HL-60 (cell line): ENCODE results near the gene SCAF8.

ENCODE experiments used
- DNase-seq, 2 experiments: peaks; one replicate each; pipeline ENCODE4 v3.0.0-alpha.2; 2010 to 2020; ENCODE audit warnings: low read depth in 1 of 2, low spot score in 1 of 2
- H3K27ac ChIP-seq: fragments of 250-450 bp; sonication (Bioruptor Pico); replicated peaks from 2 replicates; pipeline ENCODE4 v1.5.1; 2020; ENCODE audit warnings: mild to moderate bottlenecking, moderate library complexity
- H3K27me3 ChIP-seq: fragments of 250-450 bp; sonication (Bioruptor Pico); 2 replicates; pipeline ENCODE4 v1.5.1; 2021; ENCODE audit warnings: mild to moderate bottlenecking, moderate library complexity; ENCODE audit not compliant: insufficient read depth, poor library complexity, severe bottlenecking
- H3K4me3 ChIP-seq: replicated peaks from 2 replicates; pipeline ENCODE4 v1.5.1; 2011; ENCODE audit warnings: mild to moderate bottlenecking, control low read depth, low read length; ENCODE audit not compliant: insufficient read depth
- CTCF ChIP-seq: IDR thresholded peaks from one replicate; pipeline ENCODE4 v1.5.1; 2011; ENCODE audit warnings: low read length, control low read depth, inconsistent platforms; ENCODE audit not compliant: insufficient read depth
- GABPA ChIP-seq: IDR thresholded peaks from 2 replicates; pipeline ENCODE4 v1.6.1; 2012; ENCODE audit warnings: low read depth
- POLR2AphosphoS5 ChIP-seq: IDR thresholded peaks from 2 replicates; pipeline ENCODE4 v1.6.1; 2012; ENCODE audit warnings: low read depth
- REST ChIP-seq: IDR thresholded peaks from 2 replicates; pipeline ENCODE4 v1.6.1; 2012; ENCODE audit warnings: low read depth; ENCODE audit not compliant: insufficient replicate concordance
- SPI1 ChIP-seq: IDR thresholded peaks from 2 replicates; pipeline ENCODE4 v1.6.1; 2012; ENCODE audit warnings: low read depth, mild to moderate bottlenecking, borderline replicate concordance

Gene SCAF8

GRCh38 chr6:154835307-154835706, 102.1 kb downstream of the SCAF8 start:
- DNase-seq = no peak
- TF ChIP-seq REST (no peak), POLR2AphosphoS5 (no peak), CTCF (no peak), GABPA (no peak), SPI1 (no peak)
- Histone ChIP-seq H3K27me3 (no peaks in the 10 kb centered on the region), H3K27ac (no peak overlapping the region), H3K4me3 (no peak overlapping the region)

GRCh38 chr6:154839546-154839945, 106.3 kb downstream of the SCAF8 start:
- Histone ChIP-seq H3K27me3 (no peaks in the 10 kb centered on the region), H3K27ac (no peak overlapping the region), H3K4me3 (no peak overlapping the region)
- no peak for TF ChIP-seq REST
- TF ChIP-seq GABPA = no peak
- no peak for TF ChIP-seq SPI1
- TF ChIP-seq POLR2AphosphoS5 = no peak
- no peak for TF ChIP-seq CTCF
- DNase-seq = no peak

- no peak for TF ChIP-seq REST
- TF ChIP-seq POLR2AphosphoS5 = no peak
- TF ChIP-seq GABPA = no peak
- no peak for TF ChIP-seq CTCF
- no peak for TF ChIP-seq SPI1
- H3K27me3 ChIP-seq = no peaks in the 10 kb centered on the region
- H3K4me3 ChIP-seq = no peak overlapping the region
- no peak overlapping the region for H3K27ac ChIP-seq
- no peak for DNase-seq
Measured at GRCh38 chr6:154840363-154840762, 107.1 kb downstream of the SCAF8 start.
